Medulla oblongata (tissue), 1 donor: ENCODE measurements around the gene TTC22.

Experiments used
- DNase-seq: peaks from one replicate; pipeline ENCODE4 v3.0.0-alpha.2; 2015; ENCODE audit errors: extremely low spot score

TTC22 gene

GRCh38 chr1:54800899-54801759 is at the start of gene TTC22:
TTC22 (minus strand) TSS chr1:54801323; CDS start chr1:54801163, 160 bp downstream.
- DNase-seq = no peak

GRCh38 chr1:54850737-54851136 is 49.6 kb upstream of the TTC22 start:
- no peak for DNase-seq

GRCh38 chr1:54850069-54850730 is 49.1 kb upstream of the TTC22 start:
- peak; percentile 71 for DNase-seq

- DNase-seq = no peak
These were observed 48.3 kb upstream of the TTC22 start for GRCh38 chr1:54849219-54850068.

DNA sequence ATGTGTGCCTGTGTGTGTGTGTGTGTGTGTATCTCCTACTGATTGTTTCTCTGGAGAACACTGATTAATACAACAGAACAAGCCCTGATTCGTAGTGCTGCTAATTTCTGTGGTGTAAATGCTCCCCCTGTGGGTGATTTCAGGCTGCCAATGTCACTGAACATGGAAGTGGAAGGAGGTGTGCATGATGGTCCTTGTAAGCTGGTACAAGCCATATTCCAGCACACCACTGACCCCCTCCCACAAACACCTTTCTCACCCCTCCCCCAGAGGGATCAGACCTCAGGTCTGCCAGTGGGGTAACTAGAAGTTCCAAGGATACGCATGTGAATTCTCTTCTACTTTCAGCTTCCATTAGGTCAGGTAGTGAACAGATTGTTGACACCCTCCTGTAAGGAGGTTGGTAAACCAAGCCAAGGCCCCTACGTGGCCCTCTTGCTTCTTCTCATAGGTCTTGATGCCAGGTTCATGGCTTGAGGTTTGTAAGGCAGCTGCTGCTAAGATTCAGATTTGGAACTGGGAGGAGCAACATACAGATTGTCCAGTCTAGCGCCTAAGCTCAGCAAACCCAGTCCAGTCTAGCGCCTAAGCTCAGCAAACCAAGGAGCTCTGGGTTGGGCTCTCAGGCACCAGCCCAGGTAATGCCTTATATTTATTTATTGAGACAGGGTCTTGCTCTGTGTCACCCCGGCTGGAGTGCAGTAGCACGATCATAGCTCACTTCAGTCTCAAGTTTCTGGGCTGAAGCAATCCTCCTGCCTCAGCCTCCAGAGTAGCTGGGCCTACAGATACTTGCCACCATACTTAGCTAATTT is 47.2 kb upstream of the TTC22 start:
- no peak for DNase-seq

- no peak for DNase-seq
These were observed 45.7 kb upstream of the TTC22 start for GRCh38 chr1:54846716-54847284.

DNA sequence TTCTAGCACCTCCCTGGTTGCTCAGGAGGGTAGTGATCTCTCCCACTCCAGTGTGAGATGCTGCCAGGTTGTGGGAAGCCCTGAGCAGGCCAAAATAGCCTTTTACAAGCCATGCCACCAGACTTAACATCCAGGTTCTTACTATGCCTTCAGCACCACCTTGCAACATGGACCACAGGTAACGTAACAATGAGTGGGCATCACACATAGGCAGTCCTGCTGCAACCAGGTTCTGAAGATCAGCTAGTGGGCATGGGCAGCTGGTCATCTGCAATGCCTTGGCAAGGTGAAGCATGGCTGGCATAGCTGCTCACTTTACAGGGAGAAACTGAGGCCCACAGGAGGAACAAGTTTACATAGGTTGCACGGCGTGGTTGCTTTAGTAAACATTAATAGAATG is 45.2 kb upstream of the TTC22 start:
- DNase-seq = no peak

- no peak for DNase-seq
These were observed 44.6 kb upstream of the TTC22 start for GRCh38 chr1:54845772-54846171.

- DNase-seq = no peak
These were observed 43.4 kb upstream of the TTC22 start for GRCh38 chr1:54844564-54844963.

DNA sequence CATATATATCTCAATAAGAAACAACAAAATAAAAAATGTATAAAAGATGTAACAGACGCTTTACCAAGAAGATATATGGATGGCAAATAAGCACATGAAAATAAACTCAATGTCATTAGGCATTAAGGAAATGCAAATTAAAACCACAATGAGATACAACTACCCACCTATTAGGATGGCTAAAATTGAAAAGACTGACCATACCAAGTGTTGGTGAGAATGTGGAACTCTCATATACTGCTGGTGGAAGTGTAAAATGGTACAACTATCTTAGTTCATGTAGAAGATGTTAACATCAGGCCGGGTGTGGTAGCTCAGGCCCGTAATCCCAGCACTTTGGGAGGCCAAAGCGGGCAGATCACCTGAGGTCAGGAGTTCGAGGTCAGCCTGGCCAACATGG is 42.3 kb upstream of the TTC22 start:
- DNase-seq = no peak

GRCh38 chr1:54842963-54843362 is 41.8 kb upstream of the TTC22 start:
- DNase-seq = no peak

- DNase-seq = no peak
These were observed 41.2 kb upstream of the TTC22 start for GRCh38 chr1:54842206-54842915.

DNA sequence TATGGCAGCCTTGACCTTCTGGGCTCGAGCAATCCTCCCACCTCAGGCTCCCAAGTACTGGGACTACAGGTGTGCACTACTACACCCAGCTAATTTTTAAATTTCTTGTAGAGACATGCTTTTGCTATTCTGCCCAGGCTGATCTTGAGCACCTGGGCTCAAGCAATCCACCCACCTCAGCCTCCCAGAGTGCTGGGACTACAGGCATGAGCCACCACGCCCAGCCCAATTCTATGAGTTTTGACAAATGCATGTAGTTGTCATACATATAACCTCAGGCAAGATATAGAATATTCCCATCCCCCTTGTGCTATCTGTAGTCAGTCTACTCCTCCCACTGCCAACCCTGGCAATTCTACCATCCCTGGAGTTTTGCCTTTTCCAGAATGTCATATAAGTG is 38.7 kb upstream of the TTC22 start:
- no peak for DNase-seq

- no peak for DNase-seq
These were observed 37.5 kb upstream of the TTC22 start for GRCh38 chr1:54838565-54839180.

GRCh38 chr1:54837002-54837853 is 36.1 kb upstream of the TTC22 start:
- DNase-seq = no peak

DNA sequence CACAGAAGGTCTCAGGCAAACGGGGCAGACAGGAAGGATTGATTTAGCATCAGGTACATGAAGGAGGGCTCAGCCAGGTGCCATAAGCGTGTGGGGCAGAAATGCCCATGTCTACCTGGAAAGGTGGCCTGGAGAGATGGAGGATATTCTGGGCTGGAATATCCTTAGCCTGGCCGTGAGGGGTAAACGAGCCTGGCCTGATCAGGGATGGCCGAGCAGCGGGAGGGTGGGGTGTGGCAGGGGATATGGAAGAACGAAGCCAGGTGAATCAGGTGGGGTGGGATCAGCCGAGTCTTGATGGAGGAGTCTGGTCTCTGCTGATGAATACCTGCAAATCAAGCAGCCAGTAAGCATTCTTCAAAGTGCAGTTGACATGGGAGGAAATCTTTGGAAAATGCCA is 35.5 kb upstream of the TTC22 start:
- DNase-seq = no peak

DNA sequence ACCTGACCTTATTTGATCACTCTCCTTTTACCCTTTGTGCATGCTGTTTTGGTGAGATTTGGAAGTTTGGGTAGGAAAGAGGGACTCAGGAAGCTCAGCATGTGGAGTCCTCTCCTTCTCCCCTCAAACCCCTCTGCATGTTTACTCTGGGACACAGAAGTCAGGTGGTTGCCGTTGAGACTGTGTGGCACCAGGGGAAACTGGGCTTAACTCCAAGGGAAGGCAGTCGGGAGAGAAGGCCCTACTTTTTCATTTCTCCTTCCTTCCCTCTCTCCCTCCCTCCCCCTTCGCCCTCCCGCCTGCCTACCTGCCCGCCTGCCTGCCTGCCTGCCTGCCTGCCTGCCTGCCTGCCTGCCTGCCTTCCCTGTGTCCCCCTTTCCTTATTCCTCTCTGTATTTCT is 34.8 kb upstream of the TTC22 start:
- no peak for DNase-seq

- DNase-seq = no peak
These were observed 34.2 kb upstream of the TTC22 start for GRCh38 chr1:54835131-54835898.
